HEK293 (cell line): ENCODE results near the gene BATF3.

Source experiments
- CTCF ChIA-PET: fragments of 350-600 bp; formaldehyde crosslinking; extraction: SDS; loops from one replicate; lab custom pipeline; 2021; ENCODE audit warnings: antibody characterized with exemption; lab: Yijun Ruan, JAX
- POLR2A ChIA-PET: fragments of 300-600 bp; formaldehyde crosslinking; extraction: SDS; loops from one replicate; lab custom pipeline; 2020; ENCODE audit warnings: antibody characterized with exemption, inconsistent platforms; lab: Yijun Ruan, JAX
- H3K27ac ChIP-seq: fragments of 200-500 bp; sonication (Bioruptor generic); 2 replicates; pipeline ENCODE4 v1.5.1; 2014; ENCODE audit warnings: low read depth, low read length, control low read depth, inconsistent platforms; ENCODE audit errors: extremely low read depth
- H3K36me3 ChIP-seq, 2 experiments: fragments of 200-500 bp in 1 of 2; sonication (Bioruptor generic) in 1 of 2; 1 replicate in 1 of 2; 2 replicates in 1 of 2; pipeline ENCODE4 v1.5.1; 2014 to 2017; ENCODE audit warnings: inconsistent platforms in 2 of 2, low read length in 2 of 2; ENCODE audit not compliant: control insufficient read depth in 2 of 2, insufficient read depth in 1 of 2
- H3K4me1 ChIP-seq: fragments of 200-500 bp; sonication (Bioruptor generic); 2 replicates; pipeline ENCODE4 v1.5.1; 2014; ENCODE audit warnings: mild to moderate bottlenecking, low read length, inconsistent platforms; ENCODE audit not compliant: control insufficient read depth, insufficient read depth
- H3K4me3 ChIP-seq: 2 replicates; pipeline ENCODE4 v1.5.1; 2011; ENCODE audit warnings: low read depth, mild to moderate bottlenecking, control low read depth, low read length, moderate library complexity
- H3K9me3 ChIP-seq: fragments of 200-500 bp; sonication (Bioruptor generic); 2 replicates; pipeline ENCODE4 v1.5.1; 2014; ENCODE audit warnings: low read depth, low read length, inconsistent platforms; ENCODE audit not compliant: control insufficient read depth, insufficient read depth
- WT1 ChIP-seq: fragments of 450-650 bp; formaldehyde crosslinking; IDR thresholded peaks from 2 replicates; pipeline ENCODE4 v1.5.1; 2016; ENCODE audit warnings: missing biosample characterization, missing genetic modification characterization
- ZBTB1 ChIP-seq: fragments of 450-650 bp; formaldehyde crosslinking; IDR thresholded peaks from 2 replicates; pipeline ENCODE4 v1.5.1; 2016; ENCODE audit warnings: missing biosample characterization, missing genetic modification characterization
- ZEB2 ChIP-seq: fragments of 450-650 bp; formaldehyde crosslinking; IDR thresholded peaks from 2 replicates; pipeline ENCODE4 v1.5.1; 2016; ENCODE audit warnings: missing biosample characterization, missing genetic modification characterization
- ZNF148 ChIP-seq: fragments of 450-650 bp; formaldehyde crosslinking; IDR thresholded peaks from 2 replicates; pipeline ENCODE4 v1.5.0; 2017; ENCODE audit warnings: missing biosample characterization, missing genetic modification characterization, borderline replicate concordance
- ZNF184 ChIP-seq: fragments of 450-650 bp; IDR thresholded peaks from 2 replicates; pipeline ENCODE4 v1.5.1; 2018; ENCODE audit warnings: missing biosample characterization, mild to moderate bottlenecking, missing genetic modification characterization
- ZNF221 ChIP-seq: fragments of 450-650 bp; formaldehyde crosslinking; IDR thresholded peaks from 2 replicates; pipeline ENCODE4 v1.5.1; 2017; ENCODE audit warnings: missing biosample characterization, missing genetic modification characterization, borderline replicate concordance
- ZNF311 ChIP-seq: fragments of 450-650 bp; formaldehyde crosslinking; IDR thresholded peaks from 2 replicates; pipeline ENCODE4 v1.5.1; 2017; ENCODE audit warnings: missing biosample characterization, missing genetic modification characterization, borderline replicate concordance
- ZNF335 ChIP-seq: fragments of 450-650 bp; formaldehyde crosslinking; conservative IDR thresholded peaks from 2 replicates; pipeline ENCODE4 v1.5.1; 2016; ENCODE audit warnings: missing biosample characterization, missing genetic modification characterization
- ZNF394 ChIP-seq: fragments of 450-650 bp; formaldehyde crosslinking; IDR thresholded peaks from 2 replicates; pipeline ENCODE4 v1.5.1; 2016; ENCODE audit warnings: missing biosample characterization, missing genetic modification characterization, mild to moderate bottlenecking, moderate library complexity, borderline replicate concordance
- ZNF530 ChIP-seq: fragments of 450-650 bp; formaldehyde crosslinking; IDR thresholded peaks from 2 replicates; pipeline ENCODE4 v1.5.1; 2016; ENCODE audit warnings: low read depth, missing biosample characterization, missing genetic modification characterization
- ZNF600 ChIP-seq: fragments of 450-650 bp; formaldehyde crosslinking; IDR thresholded peaks from 2 replicates; pipeline ENCODE4 v1.5.1; 2016; ENCODE audit warnings: missing biosample characterization, missing genetic modification characterization
- ZNF645 ChIP-seq: fragments of 450-650 bp; formaldehyde crosslinking; IDR thresholded peaks from 2 replicates; pipeline ENCODE4; 2016; ENCODE audit warnings: missing biosample characterization, missing genetic modification characterization
- ZNF654 ChIP-seq: fragments of 450-650 bp; formaldehyde crosslinking; IDR thresholded peaks from 2 replicates; pipeline ENCODE4 v1.5.1; 2016; ENCODE audit warnings: low read depth, missing biosample characterization, missing genetic modification characterization
- ZNF692 ChIP-seq: fragments of 450-650 bp; formaldehyde crosslinking; IDR thresholded peaks from 2 replicates; pipeline ENCODE4 v1.5.1; 2016; ENCODE audit warnings: missing biosample characterization, missing genetic modification characterization
- ZNF747 ChIP-seq: fragments of 450-650 bp; formaldehyde crosslinking; IDR thresholded peaks from 2 replicates; pipeline ENCODE4 v1.5.1; 2016; ENCODE audit warnings: missing biosample characterization, missing genetic modification characterization

BATF3 gene

GRCh38 chr1:212669600-212669999 lies 30.0 kb downstream of the BATF3 start:
- CTCF ChIA-PET: no interaction called here
- TF ChIP-seq ZNF311 (no peak), ZEB2 (tag by site-specific recombination) (no peak)
- no peaks in the 10 kb centered on the region for H3K36me3 ChIP-seq
- peaks cover 11% of the 10 kb centered on the region; the same call in 1 of the 2 replicates for H3K4me1 ChIP-seq
- POLR2A ChIA-PET: no interaction called here
- no peak overlapping the region for H3K27ac ChIP-seq
- H3K4me3 ChIP-seq: no peak overlapping the region
- H3K9me3 ChIP-seq: no peaks in the 10 kb centered on the region

- peaks cover 11% of the 10 kb centered on the region; the same call in 1 of the 2 replicates for H3K4me1 ChIP-seq
- H3K9me3 ChIP-seq: no peaks in the 10 kb centered on the region
- H3K27ac ChIP-seq: no peak overlapping the region
- no peak overlapping the region for H3K4me3 ChIP-seq
- TF ChIP-seq WT1 (tag by site-specific recombination) (no peak), ZNF654 (tag by site-specific recombination) (peak; percentile 45)
- ChIA-PET POLR2A (no interaction called here), CTCF (interaction anchor here (0.8 to 2.8 kb wide), 7 partner anchors 9 to 192 kb away, joined by 3 to 16 read pairs (median 4); no protein-coding TSS in a partner anchor)
- no peaks in the 10 kb centered on the region for H3K36me3 ChIP-seq
These were observed 30.5 kb downstream of the BATF3 start for GRCh38 chr1:212669102-212669501.

GRCh38 chr1:212668477-212668876 lies 31.2 kb downstream of the BATF3 start:
- ChIA-PET CTCF (interaction anchor here (0.6 to 2.8 kb wide), 13 partner anchors 9 to 336 kb away, joined by 3 to 16 read pairs (median 4); no protein-coding TSS in a partner anchor), POLR2A (interaction anchor here (3.1 kb wide), 1 partner anchor 60 kb away, joined by 12 read pairs; the partner anchor contains the start of gene ATF3)
- H3K4me3 ChIP-seq: no peak overlapping the region
- H3K36me3 ChIP-seq: no peaks in the 10 kb centered on the region
- no peak for TF ChIP-seq ZNF394 (tag by site-specific recombination)
- no peak for TF ChIP-seq ZNF600
- TF ChIP-seq ZNF335 (tag by site-specific recombination): no peak
- no peak for TF ChIP-seq ZNF148 (tag by site-specific recombination)
- no peak for TF ChIP-seq ZNF184 (tag by site-specific recombination)
- TF ChIP-seq ZNF747 (tag by site-specific recombination): no peak
- H3K4me1 ChIP-seq: peaks cover 11% of the 10 kb centered on the region; the same call in 1 of the 2 replicates
- H3K9me3 ChIP-seq: no peaks in the 10 kb centered on the region
- H3K27ac ChIP-seq: no peak overlapping the region

- Histone ChIP-seq H3K36me3 (no peaks in the 10 kb centered on the region), H3K4me1 (peaks cover 11% of the 10 kb centered on the region; the same call in 1 of the 2 replicates), H3K4me3 (no peak overlapping the region), H3K9me3 (no peaks in the 10 kb centered on the region), H3K27ac (no peak overlapping the region)
- ChIA-PET POLR2A (interaction anchor here (3.1 kb wide), 1 partner anchor 59 kb away, joined by 12 read pairs; the partner anchor contains the start of gene ATF3), CTCF (interaction anchor here (0.6 to 2.8 kb wide), 17 partner anchors 10 to 403 kb away, joined by 3 to 16 read pairs (median 4); no protein-coding TSS in a partner anchor)
- no peak for TF ChIP-seq ZBTB1 (tag by site-specific recombination)
- TF ChIP-seq ZNF221 (tag by site-specific recombination): no peak
- no peak for TF ChIP-seq ZNF645 (tag by site-specific recombination)
- no peak for TF ChIP-seq ZNF530 (tag by site-specific recombination)
- no peak for TF ChIP-seq ZNF692 (tag by site-specific recombination)
These were observed 32.2 kb downstream of the BATF3 start for GRCh38 chr1:212667223-212668139.
